B cell (primary cell): ENCODE measurements around the gene NR4A3. TPM values are rescaled to one million over a fixed set of nuclear protein-coding genes. Genes with fewer than 3 reads are reported as not detected.

ENCODE experiments used
- ATAC-seq: fragments of 200-7000 bp; cut with Tn5 transposase; one replicate; pipeline ENCODE4 v1.10.0; 2021; ENCODE audit warnings: low read depth, mild to moderate bottlenecking, moderate number of reproducible peaks, moderate library complexity
- CTCF ChIA-PET: fragments of 350-600 bp; sonication (Branson Sonifier 250); formaldehyde crosslinking; loops from one replicate; lab custom pipeline; 2021; ENCODE audit warnings: antibody characterized with exemption, inconsistent platforms; lab: Charles Lee
- POLR2A ChIA-PET: fragments of 350-600 bp; sonication (Branson Sonifier 250); formaldehyde crosslinking; loops from one replicate; lab custom pipeline; 2021; ENCODE audit warnings: antibody characterized with exemption; lab: Charles Lee
- DNase-seq: peaks from one replicate; pipeline ENCODE4 v3.0.0; 2013
- H2AFZ ChIP-seq: 2 replicates; pipeline ENCODE4 v1.6.1; 2012; ENCODE audit warnings: mild to moderate bottlenecking, low read depth, low read length; ENCODE audit not compliant: insufficient read depth, poor library complexity, severe bottlenecking
- H3K27ac ChIP-seq, 2 donors: 1 replicate in 1 of 2; 2 replicates in 1 of 2; pipeline ENCODE4 v1.5.1; 2012 to 2013; ENCODE audit warnings: low read length in 2 of 2, mild to moderate bottlenecking in 2 of 2, moderate library complexity in 1 of 2
- H3K27me3 ChIP-seq, 4 experiments: fragments of 200-600 bp in 1 of 4; sonication (generic) in 1 of 4; replicated peaks in 1 of 4; 1 replicate in 2 of 4; 2 replicates in 2 of 4; pipeline versions ENCODE4 v1.6.1 to v1.7.0; 2013 to 2016; ENCODE audit warnings: low read length in 3 of 4, mild to moderate bottlenecking in 2 of 4, mixed read lengths in 1 of 4, moderate library complexity in 1 of 4; ENCODE audit not compliant: insufficient read depth in 4 of 4, control insufficient read depth in 3 of 4; ENCODE audit errors: control extremely low read depth in 1 of 4
- H3K36me3 ChIP-seq, 2 experiments: replicated peaks in 1 of 2; 1 replicate in 1 of 2; 2 replicates in 1 of 2; pipeline versions ENCODE4 v1.6.1 to v1.7.1; 2013; ENCODE audit warnings: low read length in 1 of 2; ENCODE audit not compliant: insufficient read depth in 2 of 2, control insufficient read depth in 1 of 2; ENCODE audit errors: control extremely low read depth in 1 of 2, extremely low read depth in 1 of 2
- H3K4me1 ChIP-seq, 2 donors: fragments of 200-600 bp in 1 of 2; sonication (generic) in 1 of 2; 1 replicate in 1 of 2; 2 replicates in 1 of 2; pipeline versions ENCODE4 v1.5.1 to v1.6.1; 2013 to 2017; ENCODE audit warnings: low read length in 2 of 2; ENCODE audit not compliant: control insufficient read depth in 2 of 2, insufficient read depth in 2 of 2
- H3K4me2 ChIP-seq: replicated peaks from 2 replicates; pipeline ENCODE3; 2012; ENCODE audit warnings: mild to moderate bottlenecking, low read depth, low read length; ENCODE audit not compliant: poor library complexity, severe bottlenecking
- H3K4me3 ChIP-seq, 5 experiments: fragments of 200-600 bp in 1 of 5; sonication (generic) in 1 of 5; 1 replicate in 3 of 5; 2 replicates in 2 of 5; pipeline versions ENCODE4 v1.5.1 to v1.7.0; 2011 to 2016; ENCODE audit warnings: low read length in 4 of 5, mild to moderate bottlenecking in 4 of 5, low read depth in 2 of 5, control low read depth in 1 of 5, moderate library complexity in 1 of 5; ENCODE audit not compliant: insufficient read depth in 1 of 5; ENCODE audit errors: control extremely low read depth in 1 of 5, extremely low read depth in 1 of 5
- H3K79me2 ChIP-seq: fragments of 200-600 bp; sonication (generic); one replicate; pipeline ENCODE4 v1.6.0; 2016; ENCODE audit warnings: low read length; ENCODE audit not compliant: control insufficient read depth, insufficient read depth
- H3K9ac ChIP-seq: fragments of 200-600 bp; sonication (generic); 2 replicates; pipeline ENCODE4 v1.6.1; 2017; ENCODE audit warnings: mild to moderate bottlenecking, low read length, moderate library complexity
- H3K9me3 ChIP-seq, 3 donors: one replicate each; pipeline versions ENCODE4 v1.6.1 to v1.7.1; 2013; ENCODE audit warnings: low read length in 2 of 3; ENCODE audit not compliant: control insufficient read depth in 2 of 3, insufficient read depth in 1 of 3; ENCODE audit errors: control extremely low read depth in 1 of 3
- H4K20me1 ChIP-seq: 2 replicates; pipeline ENCODE4 v1.6.0; 2012; ENCODE audit warnings: mild to moderate bottlenecking, low read length; ENCODE audit not compliant: insufficient read depth, control insufficient read depth, poor library complexity, severe bottlenecking
- H3K27ac Mint-ChIP-seq: one replicate; pipeline ENCODE4 v1.8.0; 2021; ENCODE audit warnings: mixed read lengths
- H3K27me3 Mint-ChIP-seq: one replicate; pipeline ENCODE4 v1.8.0; 2021; ENCODE audit warnings: mixed read lengths
- H3K4me1 Mint-ChIP-seq: one replicate; pipeline ENCODE4 v1.8.0; 2021; ENCODE audit warnings: mixed read lengths
- H3K4me3 Mint-ChIP-seq: one replicate; pipeline ENCODE4 v1.8.0; 2021; ENCODE audit warnings: mixed read lengths
- H3K9me3 Mint-ChIP-seq: one replicate; pipeline ENCODE4 v1.8.0; 2022; ENCODE audit warnings: mixed read lengths; ENCODE audit not compliant: insufficient read depth
- CTCF ChIP-seq: fragments of 200-600 bp; IDR thresholded peaks from one replicate; pipeline ENCODE4 v1.8.0; 2022; ENCODE audit warnings: antibody characterized with exemption, mild to moderate bottlenecking
- EZH2 ChIP-seq: IDR thresholded peaks from 2 replicates; pipeline ENCODE4 v1.6.1; 2012; ENCODE audit warnings: borderline replicate concordance, low read depth, mild to moderate bottlenecking, moderate library complexity, low read length; ENCODE audit not compliant: insufficient read depth, poor library complexity, severe bottlenecking
- WGBS: methylation state at CpG from one replicate; pipeline ENCODE4 v1.1.5; 2013; ENCODE audit warnings: missing lambda C conversion rate; ENCODE audit not compliant: insufficient coverage; 5-methylcytosine and 5-hydroxymethylcytosine counted together
- intact Hi-C: fragments of 100-400 bp; cut with micrococcal nuclease; formaldehyde crosslinking; loops from one replicate; pipeline ENCODE4 v1.10.0; 2022
- polyA plus RNA-seq: library from polyadenylated mRNA; depleted of rRNA; stranded (reverse); fragments of >200 nt; gene quantifications from 2 replicates; pipeline ENCODE4 v1.2.3, GENCODE V29; 2012
- total RNA-seq, 2 donors: library from RNA; stranded (reverse); fragments of 120-200 nt in 1 of 2; gene quantifications; 1 replicate in 1 of 2; 2 replicates in 1 of 2; pipeline versions ENCODE4 v1.2.3 to v1.2.4, GENCODE V29; 2013 to 2022

NR4A3 gene
- total and polyA plus RNA-seq, 2 donors (not counting 1 experiment from before 2014, with no cell fraction given), result 2.5 to 20.1 TPM

GRCh38 chr9:99885747-99886146 is 64.1 kb downstream of the NR4A3 start:
- no peaks in the 10 kb centered on the region for H4K20me1 ChIP-seq
- no peak overlapping the region for H3K27ac ChIP-seq
- H3K27me3 ChIP-seq, result no peaks in the 10 kb centered on the region
- H3K4me1 ChIP-seq, result no peaks in the 10 kb centered on the region
- H3K4me3 ChIP-seq, result no peak overlapping the region
- H3K36me3 ChIP-seq, result no peaks in the 10 kb centered on the region
- Mint-ChIP-seq H3K4me3 (no peak overlapping the region), H3K4me1 (no peaks in the 10 kb centered on the region), H3K9me3 (no peaks in the 10 kb centered on the region), H3K27me3 (no peaks in the 10 kb centered on the region), H3K27ac (no peak overlapping the region)
- ChIA-PET CTCF (no interaction called here), POLR2A (no interaction called here)
- H3K9me3 ChIP-seq, result no peaks in the 10 kb centered on the region
- no peak overlapping the region for H3K9ac ChIP-seq
- TF ChIP-seq EZH2 (no peak), CTCF (no peak)
- no peak for DNase-seq
- H3K79me2 ChIP-seq, result no peaks in the 10 kb centered on the region
- WGBS, result no CpG with 5 or more reads among the region's 1 CpG
- no peak overlapping the region for H3K4me2 ChIP-seq
- intact Hi-C loops, result no loop called here
- ATAC-seq, result no peak
- H2AFZ ChIP-seq, result no peak overlapping the region

DNA sequence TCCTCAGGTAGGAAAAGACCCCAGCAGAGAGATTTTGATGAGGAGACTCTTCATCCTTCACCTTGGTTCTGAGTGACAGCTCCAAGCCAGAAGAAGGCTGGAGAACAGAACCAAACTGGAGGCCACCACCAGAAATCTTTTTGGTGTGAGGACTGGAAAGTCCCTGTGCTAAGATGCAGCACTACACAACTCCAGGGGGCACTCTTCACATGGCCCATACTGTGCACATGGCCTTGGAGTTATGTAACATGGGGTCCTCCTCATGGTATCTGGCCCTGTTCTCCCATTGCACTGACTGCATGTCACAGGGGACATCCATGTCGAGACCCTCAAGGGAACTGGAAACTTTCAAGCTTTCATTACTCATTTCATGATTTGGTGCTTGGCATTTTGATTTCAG is 67.4 kb downstream of the NR4A3 start:
- H3K9me3 Mint-ChIP-seq, result no peaks in the 10 kb centered on the region
- POLR2A ChIA-PET, result no interaction called here
- no peak overlapping the region for H3K4me2 ChIP-seq
- H3K79me2 ChIP-seq, result no peaks in the 10 kb centered on the region
- H3K4me3 ChIP-seq, result no peak overlapping the region
- no peaks in the 10 kb centered on the region for H4K20me1 ChIP-seq
- H2AFZ ChIP-seq, result no peak overlapping the region
- intact Hi-C loops, result no loop called here
- H3K27ac Mint-ChIP-seq, result no peak overlapping the region
- no peak overlapping the region for H3K9ac ChIP-seq
- CTCF ChIA-PET, result no interaction called here
- no peak overlapping the region for H3K4me3 Mint-ChIP-seq
- TF ChIP-seq EZH2 (no peak), CTCF (no peak)
- no peaks in the 10 kb centered on the region for H3K36me3 ChIP-seq
- DNase-seq (no peak), ATAC-seq (no peak)
- no CpG with 5 or more reads among the region's 1 CpG for WGBS
- H3K27me3 ChIP-seq, result no peaks in the 10 kb centered on the region
- peaks cover 7% of the 10 kb centered on the region for H3K27me3 Mint-ChIP-seq
- H3K27ac ChIP-seq, result no peak overlapping the region
- H3K4me1 ChIP-seq, result no peaks in the 10 kb centered on the region
- no peaks in the 10 kb centered on the region for H3K9me3 ChIP-seq
- H3K4me1 Mint-ChIP-seq, result no peaks in the 10 kb centered on the region
